H9 (cell line): ENCODE data around the gene SCGB1D1. TPM values are rescaled to one million over a fixed set of nuclear protein-coding genes. Genes with fewer than 3 reads are reported as not detected.

Experiments used
- DNase-seq: peaks from one replicate; pipeline ENCODE4 v3.0.0-alpha.2; 2017
- H2AFZ ChIP-seq: one replicate; pipeline ENCODE4 v1.6.1; 2013; ENCODE audit warnings: mild to moderate bottlenecking, low read length, control low read depth, moderate library complexity
- H2AK5ac ChIP-seq: 2 replicates; pipeline ENCODE4 v1.6.1; 2013; ENCODE audit warnings: low read length, control low read depth, mixed read lengths; ENCODE audit not compliant: insufficient read length
- H2BK120ac ChIP-seq: one replicate; pipeline ENCODE4 v1.6.1; 2013; ENCODE audit warnings: low read depth, mild to moderate bottlenecking, low read length, control low read depth, inconsistent platforms; ENCODE audit not compliant: poor library complexity, severe bottlenecking
- H2BK12ac ChIP-seq: 2 replicates; pipeline ENCODE4 v1.6.1; 2013; ENCODE audit warnings: low read length, control low read depth, mixed read lengths, low read depth; ENCODE audit not compliant: insufficient read length
- H2BK15ac ChIP-seq: 2 replicates; pipeline ENCODE4 v1.6.1; 2013; ENCODE audit warnings: low read depth, low read length, control low read depth
- H2BK20ac ChIP-seq: one replicate; pipeline ENCODE4 v1.6.1; 2013; ENCODE audit warnings: low read depth, mild to moderate bottlenecking, low read length, control low read depth, inconsistent platforms; ENCODE audit not compliant: poor library complexity, severe bottlenecking
- H2BK5ac ChIP-seq: 2 replicates; pipeline ENCODE4 v1.6.1; 2013; ENCODE audit warnings: low read length, control low read depth, mixed read lengths; ENCODE audit not compliant: insufficient read length
- H3K14ac ChIP-seq: 2 replicates; pipeline ENCODE4 v1.6.1; 2013; ENCODE audit warnings: low read length, control low read depth; ENCODE audit not compliant: insufficient read depth
- H3K18ac ChIP-seq: 2 replicates; pipeline ENCODE4 v1.6.1; 2013; ENCODE audit warnings: low read depth, mild to moderate bottlenecking, mixed read lengths, low read length, control low read depth; ENCODE audit not compliant: insufficient read length
- H3K23ac ChIP-seq: 2 replicates; pipeline ENCODE4 v1.6.1; 2013; ENCODE audit warnings: low read length, control low read depth, mixed read lengths, low read depth; ENCODE audit not compliant: insufficient read length
- H3K23me2 ChIP-seq: 2 replicates; pipeline ENCODE4 v1.6.1; 2013; ENCODE audit warnings: low read depth, mild to moderate bottlenecking, mixed read lengths, low read length, control low read depth; ENCODE audit not compliant: insufficient read length, poor library complexity, severe bottlenecking
- H3K27ac ChIP-seq: 2 replicates; pipeline ENCODE4 v1.5.1; 2013; ENCODE audit warnings: low read length, control low read depth, mixed read lengths, low read depth; ENCODE audit not compliant: insufficient read length
- H3K27me3 ChIP-seq: 2 replicates; pipeline ENCODE4 v1.6.1; 2013; ENCODE audit warnings: low read length, control low read depth, inconsistent platforms; ENCODE audit not compliant: insufficient read depth
- H3K4ac ChIP-seq: 2 replicates; pipeline ENCODE4 v1.6.1; 2013; ENCODE audit warnings: low read depth, mild to moderate bottlenecking, control low read depth, inconsistent platforms, low read length, moderate library complexity
- H3K4me1 ChIP-seq: 2 replicates; pipeline ENCODE4 v1.6.1; 2013; ENCODE audit warnings: low read length, control low read depth, inconsistent platforms; ENCODE audit not compliant: insufficient read depth
- H3K4me2 ChIP-seq: 2 replicates; pipeline ENCODE4 v1.6.1; 2013; ENCODE audit warnings: low read length, control low read depth, mixed read lengths; ENCODE audit not compliant: insufficient read length, insufficient read depth
- H3K56ac ChIP-seq: 2 replicates; pipeline ENCODE4 v1.6.1; 2013; ENCODE audit warnings: low read depth, mild to moderate bottlenecking, mixed read lengths, low read length, control low read depth; ENCODE audit not compliant: insufficient read length
- H3K79me1 ChIP-seq: 2 replicates; pipeline ENCODE4 v1.6.1; 2013; ENCODE audit warnings: low read depth, mild to moderate bottlenecking, moderate library complexity, low read length, control low read depth, inconsistent platforms; ENCODE audit not compliant: insufficient read depth, poor library complexity, severe bottlenecking
- H3K79me2 ChIP-seq: 2 replicates; pipeline ENCODE4 v1.6.1; 2013; ENCODE audit warnings: low read length, control low read depth, inconsistent platforms; ENCODE audit not compliant: insufficient read depth
- H3K9ac ChIP-seq: 2 replicates; pipeline ENCODE4 v1.6.1; 2013; ENCODE audit warnings: low read length, control low read depth, mixed read lengths; ENCODE audit not compliant: insufficient read length; ENCODE audit errors: extremely low read depth
- H3K9me3 ChIP-seq: one replicate; pipeline ENCODE4 v1.6.1; 2013; ENCODE audit warnings: low read depth, low read length, inconsistent platforms; ENCODE audit not compliant: control insufficient read depth
- H3T11ph ChIP-seq: one replicate; pipeline ENCODE4 v1.6.1; 2013; ENCODE audit warnings: mild to moderate bottlenecking, low read length, control low read depth, inconsistent platforms
- H4K20me1 ChIP-seq: one replicate; pipeline ENCODE4 v1.6.1; 2013; ENCODE audit not compliant: control insufficient read depth, insufficient read length, insufficient read depth
- H4K5ac ChIP-seq: 2 replicates; pipeline ENCODE4 v1.6.1; 2013; ENCODE audit warnings: low read depth, mild to moderate bottlenecking, mixed read lengths, low read length, control low read depth; ENCODE audit not compliant: insufficient read length
- H4K8ac ChIP-seq: replicated peaks from 2 replicates; pipeline ENCODE4 v1.6.1; 2013; ENCODE audit warnings: low read length, control low read depth, mixed read lengths, low read depth; ENCODE audit not compliant: insufficient read length
- H4K91ac ChIP-seq: 2 replicates; pipeline ENCODE4 v1.6.1; 2013; ENCODE audit warnings: low read depth, mild to moderate bottlenecking, moderate library complexity, mixed read lengths, low read length, control low read depth; ENCODE audit not compliant: insufficient read length
- H3K27ac Mint-ChIP-seq, 3 experiments: 2 replicates in 2 of 3; 3 replicates in 1 of 3; pipeline ENCODE4 v1.8.0; 2020 to 2021; ENCODE audit warnings: mixed read lengths in 3 of 3, mild to moderate bottlenecking in 1 of 3, moderate library complexity in 1 of 3
- H3K27me3 Mint-ChIP-seq: 2 replicates; pipeline ENCODE4 v1.8.0; 2021; ENCODE audit warnings: low read depth, mild to moderate bottlenecking, moderate library complexity, mixed read lengths
- H3K36me3 Mint-ChIP-seq, 3 experiments: 2 replicates in 2 of 3; 3 replicates in 1 of 3; pipeline ENCODE4 v1.8.0; 2020 to 2021; ENCODE audit warnings: low read depth in 3 of 3, mixed read lengths in 3 of 3; ENCODE audit not compliant: insufficient read depth in 1 of 3
- H3K4me1 Mint-ChIP-seq, 2 experiments: 2 replicates each; pipeline ENCODE4 v1.8.0; 2020; ENCODE audit warnings: mixed read lengths in 2 of 2
- H3K4me3 Mint-ChIP-seq, 2 experiments: 2 replicates in 1 of 2; 3 replicates in 1 of 2; pipeline ENCODE4 v1.8.0; 2020 to 2021; ENCODE audit warnings: mild to moderate bottlenecking in 2 of 2, mixed read lengths in 2 of 2, moderate library complexity in 1 of 2
- H3K9me3 Mint-ChIP-seq, 2 experiments: 2 replicates in 1 of 2; 3 replicates in 1 of 2; pipeline ENCODE4 v1.8.0; 2020; ENCODE audit warnings: mild to moderate bottlenecking in 2 of 2, mixed read lengths in 2 of 2, moderate library complexity in 1 of 2
- WGBS: extraction: QIAGEN DNeasy Blood & Tissue Kit; methylation state at CpG from one replicate; pipeline ENCODE4 v1.1.7; 2013; ENCODE audit warnings: missing lambda C conversion rate, low lambda C conversion rate, mixed read lengths; ENCODE audit not compliant: insufficient read length; ENCODE audit errors: extremely low coverage; 5-methylcytosine and 5-hydroxymethylcytosine counted together
- total RNA-seq: library from RNA; stranded (reverse); gene quantifications from 2 replicates; pipeline ENCODE4 v1.2.1, GENCODE V29; 2021
- TF ChIP-seq, protein P1 (sequence below): fragments of 200-600 bp; sonication (generic); conservative IDR thresholded peaks from 3 replicates; pipeline ENCODE4 v1.8.0; 2021; ENCODE audit warnings: antibody characterized with exemption, mild to moderate bottlenecking

SCGB1D1 gene
- total RNA-seq, 1 experiment from 2014 or later: not detected

DNA sequence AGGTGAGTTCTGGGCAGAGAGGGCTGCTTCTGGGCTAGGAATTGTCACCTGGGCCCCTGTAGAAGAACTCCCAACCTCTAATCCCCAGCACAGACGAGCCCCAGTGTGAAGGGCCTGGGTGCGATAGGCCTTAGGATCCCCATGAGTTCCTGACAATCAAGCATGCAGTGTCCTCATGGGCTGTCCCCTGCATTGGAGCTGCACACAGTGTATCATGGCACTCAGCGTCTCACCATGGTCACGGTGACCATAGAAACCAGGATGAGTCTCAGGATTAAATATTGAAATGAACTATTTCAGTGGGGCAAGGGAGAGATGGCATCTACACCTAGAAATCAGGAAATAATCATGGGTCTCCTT, 18.7 kb downstream of the SCGB1D1 start:
- no peak overlapping the region for H3K27ac ChIP-seq
- no peak overlapping the region for H3K4me3 Mint-ChIP-seq

More for the DNA sequence above, 18.7 kb downstream of the SCGB1D1 start:
- Histone ChIP-seq H2BK120ac (no peak overlapping the region), H3K23ac (no peak overlapping the region), H2BK15ac (no peak overlapping the region), H3K27me3 (no peaks in the 10 kb centered on the region), H3K4me2 (no peak overlapping the region), H4K91ac (no peak overlapping the region), H3K18ac (no peak overlapping the region), H3K9ac (no peak overlapping the region), H2AK5ac (no peak overlapping the region), H4K8ac (no peak overlapping the region), H3K9me3 (no peaks in the 10 kb centered on the region), H2BK20ac (no peak overlapping the region), H3K23me2 (no peaks in the 10 kb centered on the region), H3K4me1 (no peaks in the 10 kb centered on the region), H3T11ph (no peak overlapping the region), H4K5ac (no peak overlapping the region), H3K79me1 (no peaks in the 10 kb centered on the region), H3K4ac (no peak overlapping the region), H2BK5ac (no peak overlapping the region), H3K56ac (no peak overlapping the region), H3K14ac (no peak overlapping the region), H2AFZ (no peak overlapping the region), H2BK12ac (no peak overlapping the region), H4K20me1 (no peaks in the 10 kb centered on the region), H3K79me2 (no peaks in the 10 kb centered on the region)
- TF ChIP-seq, protein P1, sequence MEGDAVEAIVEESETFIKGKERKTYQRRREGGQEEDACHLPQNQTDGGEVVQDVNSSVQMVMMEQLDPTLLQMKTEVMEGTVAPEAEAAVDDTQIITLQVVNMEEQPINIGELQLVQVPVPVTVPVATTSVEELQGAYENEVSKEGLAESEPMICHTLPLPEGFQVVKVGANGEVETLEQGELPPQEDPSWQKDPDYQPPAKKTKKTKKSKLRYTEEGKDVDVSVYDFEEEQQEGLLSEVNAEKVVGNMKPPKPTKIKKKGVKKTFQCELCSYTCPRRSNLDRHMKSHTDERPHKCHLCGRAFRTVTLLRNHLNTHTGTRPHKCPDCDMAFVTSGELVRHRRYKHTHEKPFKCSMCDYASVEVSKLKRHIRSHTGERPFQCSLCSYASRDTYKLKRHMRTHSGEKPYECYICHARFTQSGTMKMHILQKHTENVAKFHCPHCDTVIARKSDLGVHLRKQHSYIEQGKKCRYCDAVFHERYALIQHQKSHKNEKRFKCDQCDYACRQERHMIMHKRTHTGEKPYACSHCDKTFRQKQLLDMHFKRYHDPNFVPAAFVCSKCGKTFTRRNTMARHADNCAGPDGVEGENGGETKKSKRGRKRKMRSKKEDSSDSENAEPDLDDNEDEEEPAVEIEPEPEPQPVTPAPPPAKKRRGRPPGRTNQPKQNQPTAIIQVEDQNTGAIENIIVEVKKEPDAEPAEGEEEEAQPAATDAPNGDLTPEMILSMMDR: no peak
- Mint-ChIP-seq H3K27me3 (peaks cover 4% of the 10 kb centered on the region), H3K36me3 (no peaks in the 10 kb centered on the region), H3K4me1 (no peaks in the 10 kb centered on the region), H3K27ac (no peak overlapping the region), H3K9me3 (no peaks in the 10 kb centered on the region)
- DNase-seq: no peak
- no CpG with 5 or more reads among the region's 4 CpGs for WGBS
